GM21619 (cell line): Measurements from ENCODE around the gene C1orf87.

Experiments
- ATAC-seq: cut with Tn5 transposase; IDR thresholded peaks from one replicate; pipeline ENCODE4 v1.9.1; 2021; ENCODE audit not compliant: unreplicated experiment

Gene C1orf87

GRCh38 chr1:60073605-60074278, at the start of gene C1orf87:
TSS of gene C1orf87 (minus strand) at chr1:60073770. CDS start at chr1:60072643, 1,127 bp downstream.
- ATAC-seq = no peak

GRCh38 chr1:60118085-60118484, 44.5 kb upstream of the C1orf87 start:
- no peak for ATAC-seq

GRCh38 chr1:60114745-60115318, 41.3 kb upstream of the C1orf87 start:
- ATAC-seq = no peak

GRCh38 chr1:60113596-60113995, 40.0 kb upstream of the C1orf87 start:
- ATAC-seq = no peak

GRCh38 chr1:60113028-60113427, 39.5 kb upstream of the C1orf87 start:
- ATAC-seq = no peak

- ATAC-seq = no peak
Observed at GRCh38 chr1:60111716-60112115, 38.1 kb upstream of the C1orf87 start.

GRCh38 chr1:60111118-60111517, 37.5 kb upstream of the C1orf87 start:
- ATAC-seq = no peak

GRCh38 chr1:60108196-60108595, 34.6 kb upstream of the C1orf87 start:
- ATAC-seq = no peak

GRCh38 chr1:60103186-60103585, 29.6 kb upstream of the C1orf87 start:
- no peak for ATAC-seq

GRCh38 chr1:60102267-60103061, 28.9 kb upstream of the C1orf87 start:
- ATAC-seq = no peak

- no peak for ATAC-seq
Observed at GRCh38 chr1:60101516-60101915, 27.9 kb upstream of the C1orf87 start.

- ATAC-seq = no peak
Observed at GRCh38 chr1:60091195-60091715, 17.7 kb upstream of the C1orf87 start.

GRCh38 chr1:60090655-60091054, 17.1 kb upstream of the C1orf87 start:
- ATAC-seq = no peak

GRCh38 chr1:60088620-60089155, 15.1 kb upstream of the C1orf87 start:
- ATAC-seq = no peak

- no peak for ATAC-seq
Observed at GRCh38 chr1:60087681-60088080, 14.1 kb upstream of the C1orf87 start.

GRCh38 chr1:60078182-60078581, 4.6 kb upstream of the C1orf87 start:
- ATAC-seq = no peak

GRCh38 chr1:60071296-60071695, 2.3 kb downstream of the C1orf87 start:
- ATAC-seq = no peak

GRCh38 chr1:60069691-60070090, 3.9 kb downstream of the C1orf87 start:
- ATAC-seq = no peak

- ATAC-seq = no peak
Observed at GRCh38 chr1:60068393-60069045, 5.1 kb downstream of the C1orf87 start.

- ATAC-seq = no peak
Observed at GRCh38 chr1:60066001-60066400, 7.6 kb downstream of the C1orf87 start.

- ATAC-seq = no peak
Observed at GRCh38 chr1:60065199-60065598, 8.4 kb downstream of the C1orf87 start.
